RPMI8226 (cell line): ENCODE measurements around the gene ATG4C.

Source experiments
- DNase-seq: peaks from one replicate; pipeline ENCODE4 v3.0.0-alpha.2; 2015

The ATG4C gene

DNA sequence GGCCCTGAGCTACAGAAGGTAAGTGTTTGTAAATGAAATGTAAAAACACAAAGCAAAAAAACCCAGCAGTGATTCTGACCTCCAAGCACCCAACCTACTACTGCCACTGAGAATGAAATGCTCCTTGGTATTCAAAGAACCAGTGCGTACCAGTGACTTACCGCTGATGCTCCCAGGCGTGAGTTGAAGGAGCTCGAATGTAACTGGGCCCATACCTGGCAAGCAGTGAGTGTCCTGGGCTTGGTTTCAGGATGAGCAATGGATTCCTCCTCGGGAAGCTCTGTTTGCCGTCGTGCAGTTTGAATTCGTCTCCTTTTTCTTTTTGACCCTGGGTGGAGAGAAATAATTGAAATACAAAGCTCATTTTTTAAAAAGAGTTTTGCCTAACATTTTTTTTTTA, 121.9 kb downstream of the ATG4C start:
- no peak for DNase-seq

DNA sequence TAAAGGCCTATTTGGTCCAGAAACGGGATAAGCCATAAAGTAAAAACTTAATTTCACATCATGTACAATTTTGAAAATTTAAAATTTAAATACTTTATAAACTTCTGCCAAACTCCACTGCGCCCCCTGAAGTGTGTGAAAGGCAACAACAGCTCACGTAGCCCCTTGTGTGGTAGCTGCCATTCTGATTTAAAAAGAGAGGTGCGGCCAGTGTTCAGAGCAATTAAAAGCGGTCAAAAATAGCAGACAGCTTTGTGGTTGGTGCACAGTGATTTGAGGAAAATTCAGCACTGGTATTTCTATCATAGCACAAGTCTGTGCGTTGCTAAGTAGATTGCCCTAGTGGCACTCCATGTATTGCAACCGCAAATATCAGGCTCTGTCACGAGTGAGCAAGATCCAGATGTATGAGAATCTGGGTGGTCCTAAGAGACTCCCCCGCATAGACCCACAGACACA, 122.5 kb downstream of the ATG4C start:
- no peak for DNase-seq

DNA sequence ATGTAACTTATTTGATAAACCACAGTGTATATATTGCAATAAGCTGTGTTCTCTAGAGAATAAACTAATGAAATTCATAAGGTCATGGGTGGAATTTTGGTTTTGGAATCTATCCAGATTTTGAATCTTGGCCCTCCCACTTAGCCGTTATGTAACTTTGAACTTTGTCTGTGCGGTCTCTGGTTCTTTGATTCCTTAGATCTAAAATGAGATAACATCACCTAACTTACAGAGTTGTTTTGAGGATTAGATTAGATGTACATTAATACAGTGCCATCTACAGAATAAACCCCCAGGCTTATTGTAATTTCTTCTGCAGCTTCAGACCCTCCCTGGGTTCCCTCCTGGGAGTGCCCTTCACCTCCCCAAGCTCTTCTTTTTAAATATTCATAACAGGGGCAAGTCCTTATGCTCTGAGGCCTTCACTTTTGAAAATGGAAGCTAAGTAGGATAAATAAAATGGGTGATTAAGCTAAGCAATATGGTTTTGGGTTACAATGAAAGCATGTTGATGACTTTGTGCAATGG, 124.3 kb downstream of the ATG4C start:
- no peak for DNase-seq

DNA sequence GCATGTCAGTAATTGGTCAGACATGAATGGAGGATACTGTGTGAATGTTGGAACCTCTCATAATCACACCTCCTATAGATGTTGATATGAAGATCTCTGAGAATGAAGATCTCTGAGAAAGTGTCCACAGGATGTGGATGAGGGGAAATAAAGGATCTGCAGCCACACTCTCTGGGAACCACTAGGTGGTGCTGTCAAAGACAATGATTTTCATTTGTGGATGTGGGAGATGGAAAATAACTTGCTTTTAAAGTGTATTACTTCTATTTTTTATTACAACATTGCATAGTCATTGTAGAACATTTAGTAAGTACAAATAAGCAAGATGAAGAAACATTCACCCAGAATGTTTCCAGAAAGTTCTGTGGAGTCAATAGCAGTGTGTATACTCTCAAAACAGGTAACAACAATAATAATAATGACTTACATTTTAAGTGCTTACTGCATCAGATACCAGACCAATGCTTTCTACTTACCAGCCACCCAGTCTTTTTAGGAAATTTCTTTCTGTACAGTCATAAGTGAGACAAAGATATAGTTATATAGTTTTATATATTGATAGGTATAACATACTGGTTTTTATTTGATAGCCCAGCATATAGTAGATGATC, 128.2 kb downstream of the ATG4C start:
- DNase-seq = peak; percentile 25
